Measurements from ENCODE around the gene TP53RK. TPM values are rescaled to one million over a fixed set of nuclear protein-coding genes. Genes with fewer than 3 reads are reported as not detected.

The TP53RK gene
- total and polyA plus RNA-seq, 7 donors = 8.4 to 24.4 (median 10.2) TPM

DNA sequence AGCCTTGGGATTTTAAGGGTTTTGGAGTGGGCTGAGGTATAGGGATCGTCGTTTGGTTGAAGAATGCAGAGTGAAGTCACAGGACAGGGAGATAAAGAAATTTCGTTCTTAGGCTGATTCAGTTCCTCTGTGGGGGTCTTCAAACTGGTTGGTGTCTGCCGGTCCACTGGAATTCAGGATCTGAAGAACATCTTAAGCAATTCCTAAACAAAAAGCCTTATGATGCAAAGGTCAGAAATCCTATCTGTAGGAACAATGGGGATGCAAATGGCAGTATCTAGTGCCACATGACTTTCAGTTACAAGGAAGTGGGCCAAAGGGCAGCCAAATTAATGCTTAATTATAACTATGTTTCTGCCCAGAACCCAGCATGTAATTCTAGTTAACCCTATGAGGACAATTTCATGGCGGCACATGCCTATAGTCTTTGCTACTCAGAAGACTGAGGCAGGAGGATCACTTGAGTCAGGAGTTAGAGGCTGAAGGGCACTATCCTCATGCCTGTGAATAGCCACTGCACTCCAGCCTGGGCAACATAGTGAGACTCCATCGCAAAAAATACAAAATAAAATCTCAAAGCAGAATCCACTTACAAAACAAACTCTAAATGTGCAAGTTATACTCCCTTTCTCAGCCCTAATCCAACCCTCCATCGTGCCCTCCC is 15.6 kb upstream of the TP53RK start:
- no peak for DNase-seq

DNA sequence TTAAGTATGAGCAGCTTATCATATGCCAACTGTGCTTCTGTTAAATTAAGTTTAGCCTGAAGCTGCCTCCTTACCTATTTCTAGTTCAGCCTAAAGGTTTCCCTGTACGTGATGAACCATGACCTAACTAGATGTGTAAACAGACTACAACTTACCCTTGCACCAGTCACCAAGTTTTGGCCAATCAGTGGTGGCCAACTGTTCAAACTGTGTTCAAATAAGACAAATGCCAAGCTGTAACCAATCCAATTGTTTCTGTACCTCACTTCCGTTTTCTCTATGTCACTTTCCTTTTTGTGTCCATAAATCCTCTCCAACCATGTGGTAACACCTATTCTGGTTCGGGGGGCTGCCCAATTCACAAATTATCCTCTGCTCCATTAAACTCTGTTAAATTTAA is 14.2 kb upstream of the TP53RK start:
- H3K27ac ChIP-seq = no peak overlapping the region
- H3K9me3 ChIP-seq = peaks cover 0 to 3% (median 0%) of the 10 kb centered on the region in 4 donors
- no peak for DNase-seq
- intact Hi-C loops (cut with DNase I) = no loop called here
- TF ChIP-seq EP300 (IDR thresholded peaks at IDR 0.05) (no peak), POLR2AphosphoS5 (IDR thresholded peaks at IDR 0.05) (no peak), POLR2A (IDR thresholded peaks at IDR 0.05) (no peak), CTCF (IDR thresholded peaks at IDR 0.05) (no peak)
- no peaks in the 10 kb centered on the region for H3K36me3 ChIP-seq
- no peak overlapping the region for H3K4me3 ChIP-seq
- H3K27me3 ChIP-seq = no peaks in the 10 kb centered on the region
- H3K4me1 ChIP-seq = no peaks in the 10 kb centered on the region
- WGBS, 2 donors = 54 to 82% methylated on average over 3 of the region's 3 CpGs

More for the DNA sequence above, 15.6 kb upstream of the TP53RK start:
- Histone ChIP-seq H3K27ac (no peak overlapping the region), H3K4me1 (peaks cover 0 to 8% (median 3%) of the 10 kb centered on the region in 4 donors), H3K9me3 (peaks cover 0 to 3% (median 0%) of the 10 kb centered on the region in 4 donors), H3K27me3 (no peaks in the 10 kb centered on the region), H3K36me3 (no peaks in the 10 kb centered on the region), H3K4me3 (no peak overlapping the region)
- 75 to 84% methylated on average over 7 of the region's 7 CpGs for WGBS, 2 donors
- intact Hi-C loops (cut with DNase I) = no loop called here
- TF ChIP-seq CTCF (IDR thresholded peaks at IDR 0.05) = no peak
- TF ChIP-seq POLR2AphosphoS5 (IDR thresholded peaks at IDR 0.05) = no peak
- TF ChIP-seq POLR2A (IDR thresholded peaks at IDR 0.05) = no peak
- no peak for TF ChIP-seq EP300 (IDR thresholded peaks at IDR 0.05)

DNA sequence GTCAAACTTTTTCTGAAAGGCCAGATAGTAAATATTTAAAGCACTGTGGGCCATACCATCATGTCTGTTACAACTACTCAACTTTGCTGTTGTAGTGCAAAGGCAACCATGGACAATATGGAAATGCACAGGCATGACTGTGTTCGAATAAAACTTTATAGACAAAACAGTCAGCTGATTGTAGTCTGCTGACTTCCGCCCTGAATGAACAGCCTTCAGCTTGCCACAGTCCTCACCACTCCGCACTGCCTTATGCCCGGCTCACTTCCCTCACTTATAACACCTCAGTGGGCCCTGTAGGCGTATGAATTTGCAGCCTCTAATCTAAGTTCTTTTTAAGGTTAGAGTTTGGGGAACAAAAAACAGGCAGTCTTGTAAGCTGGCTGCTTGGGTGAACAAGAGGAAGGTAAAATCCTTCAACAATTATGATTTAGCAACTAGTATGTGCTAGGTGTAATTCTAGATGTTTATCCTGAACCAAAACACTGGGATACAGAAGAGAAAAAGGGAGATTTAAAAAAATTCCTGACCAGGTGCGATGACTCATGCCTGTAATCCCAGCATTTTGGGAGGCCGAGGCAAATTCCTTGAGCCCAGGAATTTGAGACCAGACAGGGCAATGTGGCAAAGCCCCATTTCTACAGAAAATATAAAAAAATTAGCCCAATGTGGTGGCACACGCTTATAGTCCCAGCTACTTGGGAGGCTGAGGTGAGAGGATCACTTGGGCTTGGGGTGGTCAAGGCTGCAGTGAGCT is 13.4 kb upstream of the TP53RK start:
- no peaks in the 10 kb centered on the region for H3K36me3 ChIP-seq
- TF ChIP-seq POLR2A (IDR thresholded peaks at IDR 0.05) (no peak), POLR2AphosphoS5 (IDR thresholded peaks at IDR 0.05) (no peak), EP300 (IDR thresholded peaks at IDR 0.05) (no peak), CTCF (IDR thresholded peaks at IDR 0.05) (no peak)
- intact Hi-C loops (cut with DNase I) = no loop called here
- no peaks in the 10 kb centered on the region for H3K4me1 ChIP-seq
- no peak overlapping the region for H3K27ac ChIP-seq
- H3K27me3 ChIP-seq = no peaks in the 10 kb centered on the region
- no peak overlapping the region for H3K4me3 ChIP-seq
- DNase-seq = no peak
- 93 to 96% methylated on average over 8 of the region's 8 CpGs for WGBS, 2 donors
- peaks cover 0 to 3% (median 0%) of the 10 kb centered on the region in 4 donors for H3K9me3 ChIP-seq

- H3K27me3 ChIP-seq = no peaks in the 10 kb centered on the region
- no peak overlapping the region for H3K4me3 ChIP-seq
- intact Hi-C loops (cut with DNase I) = no loop called here
- WGBS, 2 donors = 86 to 88% methylated on average over 5 of the region's 5 CpGs
- no peak overlapping the region for H3K27ac ChIP-seq
- no peak for TF ChIP-seq POLR2A (IDR thresholded peaks at IDR 0.05)
- TF ChIP-seq CTCF (IDR thresholded peaks at IDR 0.05) = no peak
- no peak for TF ChIP-seq EP300 (IDR thresholded peaks at IDR 0.05)
- no peak for TF ChIP-seq POLR2AphosphoS5 (IDR thresholded peaks at IDR 0.05)
- H3K36me3 ChIP-seq = no peaks in the 10 kb centered on the region
- peaks cover 0 to 3% (median 0%) of the 10 kb centered on the region in 4 donors for H3K9me3 ChIP-seq
- DNase-seq = no peak
- no peaks in the 10 kb centered on the region for H3K4me1 ChIP-seq
Measured at GRCh38 chr20:46701986-46702385, 12.7 kb upstream of the TP53RK start.
